Measurements from ENCODE around the gene RNF20. TPM values are rescaled to one million over a fixed set of nuclear protein-coding genes. Genes with fewer than 3 reads are reported as not detected.

Gene RNF20
- total and polyA plus RNA-seq, 4 donors: 8.3 to 13.9 (median 10.9) TPM

DNA sequence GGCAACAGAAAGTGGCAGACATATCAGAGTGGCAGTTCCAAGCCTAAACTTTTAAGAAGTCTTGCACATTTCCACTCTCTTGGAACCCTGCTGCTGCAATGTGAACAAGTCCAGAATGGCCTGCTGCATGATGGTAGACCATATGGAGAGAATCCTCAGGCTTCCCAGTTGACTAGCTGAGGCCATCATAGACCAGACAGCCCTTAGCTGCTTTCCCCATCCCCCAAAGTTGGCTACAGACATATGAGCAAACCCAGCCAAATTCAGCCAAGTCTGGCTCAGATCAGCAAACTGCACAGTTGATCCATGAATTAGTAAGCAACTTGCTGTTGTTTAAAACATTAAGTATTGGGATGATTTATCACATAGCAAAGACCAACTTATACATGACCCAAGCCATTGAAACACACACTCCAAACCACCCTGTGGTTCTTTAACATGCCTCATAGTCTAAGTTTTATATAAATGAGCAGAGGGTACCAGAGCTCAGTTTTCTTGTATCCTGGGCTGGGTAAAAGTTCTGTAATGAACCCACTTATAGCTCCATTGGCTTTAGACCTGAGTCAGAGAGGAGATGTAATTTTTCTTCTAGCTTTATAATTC, 41.2 kb downstream of the RNF20 start:
- no peak for DNase-seq (ENCODE audit: low spot score)
- no peak overlapping the region for H3K4me3 ChIP-seq (ENCODE audit: low read depth in 1 of 3, low read length in 3 of 3)
- peaks cover 0 to 5% (median 0%) of the 10 kb centered on the region in 4 donors for H3K36me3 ChIP-seq (ENCODE audit: control insufficient read depth in 4 of 4, insufficient read depth in 3 of 4, low read depth in 1 of 4, low read length in 3 of 4)

DNA sequence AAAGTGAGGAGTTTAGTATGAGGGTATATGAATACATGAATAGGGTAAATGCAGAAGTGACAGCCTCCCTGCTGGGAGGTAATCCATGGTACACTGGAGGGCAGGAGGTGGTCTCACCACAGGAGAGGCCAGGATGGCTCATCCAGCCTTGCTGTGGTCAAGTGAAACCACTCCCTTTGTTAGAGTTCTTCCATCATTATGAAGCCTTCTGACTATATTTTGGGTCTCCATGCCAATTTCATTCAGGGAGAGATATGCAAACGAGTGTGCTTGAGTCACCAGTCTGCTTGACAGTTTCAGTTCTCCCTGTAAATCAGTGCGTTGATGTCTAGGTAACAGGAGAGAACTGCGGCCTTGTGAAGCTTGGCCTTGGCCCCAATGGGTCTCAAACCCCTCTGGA, 44.7 kb downstream of the RNF20 start:
- Histone ChIP-seq H3K9me3 (ENCODE audit: control insufficient read depth in 4 of 4, low read length in 3 of 4) (no peaks in the 10 kb centered on the region), H3K36me3 (ENCODE audit: control insufficient read depth in 4 of 4, insufficient read depth in 3 of 4, low read depth in 1 of 4, low read length in 3 of 4) (no peaks in the 10 kb centered on the region), H3K4me3 (ENCODE audit: low read depth in 1 of 3, low read length in 3 of 3) (no peak overlapping the region), H3K27me3 (ENCODE audit: control insufficient read depth in 4 of 4, insufficient read depth in 4 of 4, low read length in 3 of 4) (no peaks in the 10 kb centered on the region), H3K27ac (ENCODE audit: low read depth in 1 of 2, low read length in 2 of 2) (no peak overlapping the region), H3K4me1 (ENCODE audit: control insufficient read depth in 4 of 4, insufficient read depth in 4 of 4, low read length in 3 of 4) (peaks cover 0 to 11% (median 6%) of the 10 kb centered on the region in 4 donors), H3K9ac (ENCODE audit: low read depth in 1 of 2, low read length in 2 of 2) (no peak overlapping the region)
- 87% methylated on average over 3 of the region's 3 CpGs for WGBS
- DNase-seq (ENCODE audit: low spot score): no peak
- TF ChIP-seq FOXA2 (IDR thresholded peaks at IDR 0.05) (no peak), HNF4A (conservative IDR thresholded peaks at IDR 0.05) (no peak), FOXA1 (IDR thresholded peaks at IDR 0.05) (no peak)

More for the DNA sequence above, 41.2 kb downstream of the RNF20 start:
- Histone ChIP-seq H3K27me3 (ENCODE audit: control insufficient read depth in 4 of 4, insufficient read depth in 4 of 4, low read length in 3 of 4) (no peaks in the 10 kb centered on the region), H3K9ac (ENCODE audit: low read depth in 1 of 2, low read length in 2 of 2) (no peak overlapping the region), H3K4me1 (ENCODE audit: control insufficient read depth in 4 of 4, insufficient read depth in 4 of 4, low read length in 3 of 4) (peaks cover 0 to 11% (median 6%) of the 10 kb centered on the region in 4 donors), H3K9me3 (ENCODE audit: control insufficient read depth in 4 of 4, low read length in 3 of 4) (no peaks in the 10 kb centered on the region), H3K27ac (ENCODE audit: low read depth in 1 of 2, low read length in 2 of 2) (no peak overlapping the region)
- TF ChIP-seq EGR1 (IDR thresholded peaks at IDR 0.05; ENCODE audit: low read depth in 2 of 2) (no peak), FOXA2 (IDR thresholded peaks at IDR 0.05) (no peak), YY1 (IDR thresholded peaks at IDR 0.05) (no peak), FOXA1 (IDR thresholded peaks at IDR 0.05) (no peak), JUND (IDR thresholded peaks at IDR 0.05) (no peak), HNF4A (conservative IDR thresholded peaks at IDR 0.05) (no peak), RAD21 (IDR thresholded peaks at IDR 0.05) (no peak)
- TF ChIP-seq, protein P1, sequence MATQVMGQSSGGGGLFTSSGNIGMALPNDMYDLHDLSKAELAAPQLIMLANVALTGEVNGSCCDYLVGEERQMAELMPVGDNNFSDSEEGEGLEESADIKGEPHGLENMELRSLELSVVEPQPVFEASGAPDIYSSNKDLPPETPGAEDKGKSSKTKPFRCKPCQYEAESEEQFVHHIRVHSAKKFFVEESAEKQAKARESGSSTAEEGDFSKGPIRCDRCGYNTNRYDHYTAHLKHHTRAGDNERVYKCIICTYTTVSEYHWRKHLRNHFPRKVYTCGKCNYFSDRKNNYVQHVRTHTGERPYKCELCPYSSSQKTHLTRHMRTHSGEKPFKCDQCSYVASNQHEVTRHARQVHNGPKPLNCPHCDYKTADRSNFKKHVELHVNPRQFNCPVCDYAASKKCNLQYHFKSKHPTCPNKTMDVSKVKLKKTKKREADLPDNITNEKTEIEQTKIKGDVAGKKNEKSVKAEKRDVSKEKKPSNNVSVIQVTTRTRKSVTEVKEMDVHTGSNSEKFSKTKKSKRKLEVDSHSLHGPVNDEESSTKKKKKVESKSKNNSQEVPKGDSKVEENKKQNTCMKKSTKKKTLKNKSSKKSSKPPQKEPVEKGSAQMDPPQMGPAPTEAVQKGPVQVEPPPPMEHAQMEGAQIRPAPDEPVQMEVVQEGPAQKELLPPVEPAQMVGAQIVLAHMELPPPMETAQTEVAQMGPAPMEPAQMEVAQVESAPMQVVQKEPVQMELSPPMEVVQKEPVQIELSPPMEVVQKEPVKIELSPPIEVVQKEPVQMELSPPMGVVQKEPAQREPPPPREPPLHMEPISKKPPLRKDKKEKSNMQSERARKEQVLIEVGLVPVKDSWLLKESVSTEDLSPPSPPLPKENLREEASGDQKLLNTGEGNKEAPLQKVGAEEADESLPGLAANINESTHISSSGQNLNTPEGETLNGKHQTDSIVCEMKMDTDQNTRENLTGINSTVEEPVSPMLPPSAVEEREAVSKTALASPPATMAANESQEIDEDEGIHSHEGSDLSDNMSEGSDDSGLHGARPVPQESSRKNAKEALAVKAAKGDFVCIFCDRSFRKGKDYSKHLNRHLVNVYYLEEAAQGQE (IDR thresholded peaks at IDR 0.05): no peak

DNA sequence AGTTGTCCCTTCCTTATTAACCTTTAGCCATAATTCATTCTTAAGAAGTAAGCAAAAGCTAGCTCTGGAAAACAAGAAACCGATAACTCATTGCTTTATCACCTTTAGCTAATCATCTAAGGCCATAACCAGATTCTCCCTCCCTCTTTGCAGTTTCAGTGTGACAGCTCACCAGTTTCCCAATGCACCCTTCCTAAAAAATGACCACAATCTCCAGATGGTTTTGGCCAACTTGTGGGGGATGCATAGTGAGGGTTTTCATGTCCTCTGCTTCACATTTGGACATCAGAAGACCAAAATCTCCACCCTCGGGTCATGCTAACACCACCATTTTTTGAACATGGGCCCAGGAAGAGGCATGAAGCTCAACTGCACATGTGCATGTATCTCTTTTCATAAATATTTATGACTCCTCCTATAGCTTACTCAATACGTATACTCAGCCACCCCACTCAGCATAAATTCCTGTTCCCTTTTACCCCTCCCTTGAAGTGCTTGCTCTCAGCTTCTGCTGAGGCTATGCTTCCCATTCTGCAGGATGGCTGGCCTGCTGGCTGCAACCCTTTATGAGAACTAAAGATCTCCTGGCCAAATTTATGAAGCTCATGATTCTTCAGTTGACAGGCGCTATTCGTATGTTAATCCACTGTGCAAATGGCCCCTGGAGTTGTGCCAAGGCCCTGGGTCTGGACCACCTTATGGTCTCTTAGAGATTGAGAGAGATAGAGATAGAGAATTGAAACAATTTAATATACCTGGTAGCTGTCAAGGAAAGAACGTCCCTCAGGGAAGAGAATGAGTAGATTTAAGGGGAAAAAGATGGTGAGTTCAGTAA, 46.3 kb downstream of the RNF20 start:
- WGBS: 84% methylated on average over 6 of the region's 6 CpGs
- no peak for TF ChIP-seq RXRA (IDR thresholded peaks at IDR 0.05)
- TF ChIP-seq, protein P2, sequence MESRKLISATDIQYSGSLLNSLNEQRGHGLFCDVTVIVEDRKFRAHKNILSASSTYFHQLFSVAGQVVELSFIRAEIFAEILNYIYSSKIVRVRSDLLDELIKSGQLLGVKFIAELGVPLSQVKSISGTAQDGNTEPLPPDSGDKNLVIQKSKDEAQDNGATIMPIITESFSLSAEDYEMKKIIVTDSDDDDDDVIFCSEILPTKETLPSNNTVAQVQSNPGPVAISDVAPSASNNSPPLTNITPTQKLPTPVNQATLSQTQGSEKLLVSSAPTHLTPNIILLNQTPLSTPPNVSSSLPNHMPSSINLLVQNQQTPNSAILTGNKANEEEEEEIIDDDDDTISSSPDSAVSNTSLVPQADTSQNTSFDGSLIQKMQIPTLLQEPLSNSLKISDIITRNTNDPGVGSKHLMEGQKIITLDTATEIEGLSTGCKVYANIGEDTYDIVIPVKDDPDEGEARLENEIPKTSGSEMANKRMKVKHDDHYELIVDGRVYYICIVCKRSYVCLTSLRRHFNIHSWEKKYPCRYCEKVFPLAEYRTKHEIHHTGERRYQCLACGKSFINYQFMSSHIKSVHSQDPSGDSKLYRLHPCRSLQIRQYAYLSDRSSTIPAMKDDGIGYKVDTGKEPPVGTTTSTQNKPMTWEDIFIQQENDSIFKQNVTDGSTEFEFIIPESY (IDR thresholded peaks at IDR 0.05): no peak
- TF ChIP-seq RAD21 (IDR thresholded peaks at IDR 0.05): no peak
- no peak for TF ChIP-seq SP1 (IDR thresholded peaks at IDR 0.05)
- TF ChIP-seq, protein P1 (IDR thresholded peaks at IDR 0.05): no peak
- no peak for TF ChIP-seq YY1 (IDR thresholded peaks at IDR 0.05)
- no peak for TF ChIP-seq EGR1 (IDR thresholded peaks at IDR 0.05; ENCODE audit: low read depth in 2 of 2)
- TF ChIP-seq, protein P3, sequence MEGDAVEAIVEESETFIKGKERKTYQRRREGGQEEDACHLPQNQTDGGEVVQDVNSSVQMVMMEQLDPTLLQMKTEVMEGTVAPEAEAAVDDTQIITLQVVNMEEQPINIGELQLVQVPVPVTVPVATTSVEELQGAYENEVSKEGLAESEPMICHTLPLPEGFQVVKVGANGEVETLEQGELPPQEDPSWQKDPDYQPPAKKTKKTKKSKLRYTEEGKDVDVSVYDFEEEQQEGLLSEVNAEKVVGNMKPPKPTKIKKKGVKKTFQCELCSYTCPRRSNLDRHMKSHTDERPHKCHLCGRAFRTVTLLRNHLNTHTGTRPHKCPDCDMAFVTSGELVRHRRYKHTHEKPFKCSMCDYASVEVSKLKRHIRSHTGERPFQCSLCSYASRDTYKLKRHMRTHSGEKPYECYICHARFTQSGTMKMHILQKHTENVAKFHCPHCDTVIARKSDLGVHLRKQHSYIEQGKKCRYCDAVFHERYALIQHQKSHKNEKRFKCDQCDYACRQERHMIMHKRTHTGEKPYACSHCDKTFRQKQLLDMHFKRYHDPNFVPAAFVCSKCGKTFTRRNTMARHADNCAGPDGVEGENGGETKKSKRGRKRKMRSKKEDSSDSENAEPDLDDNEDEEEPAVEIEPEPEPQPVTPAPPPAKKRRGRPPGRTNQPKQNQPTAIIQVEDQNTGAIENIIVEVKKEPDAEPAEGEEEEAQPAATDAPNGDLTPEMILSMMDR (IDR thresholded peaks at IDR 0.05; ENCODE audit: low read depth, low read length, missing input control): no peak
- no peak for TF ChIP-seq FOXA2 (IDR thresholded peaks at IDR 0.05)
- TF ChIP-seq, protein P4, sequence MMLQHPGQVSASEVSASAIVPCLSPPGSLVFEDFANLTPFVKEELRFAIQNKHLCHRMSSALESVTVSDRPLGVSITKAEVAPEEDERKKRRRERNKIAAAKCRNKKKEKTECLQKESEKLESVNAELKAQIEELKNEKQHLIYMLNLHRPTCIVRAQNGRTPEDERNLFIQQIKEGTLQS (IDR thresholded peaks at IDR 0.05): no peak
- TF ChIP-seq NR2F2 (IDR thresholded peaks at IDR 0.05): no peak

More for the DNA sequence above, 46.3 kb downstream of the RNF20 start:
- no peak overlapping the region for H3K9ac ChIP-seq (ENCODE audit: low read depth in 1 of 2, low read length in 2 of 2)
- H3K27me3 ChIP-seq (ENCODE audit: control insufficient read depth in 4 of 4, insufficient read depth in 4 of 4, low read length in 3 of 4): no peaks in the 10 kb centered on the region
- H3K4me1 ChIP-seq (ENCODE audit: control insufficient read depth in 4 of 4, insufficient read depth in 4 of 4, low read length in 3 of 4): peaks cover 0 to 8% (median 5%) of the 10 kb centered on the region in 4 donors
- DNase-seq (ENCODE audit: low spot score): no peak
- no peak overlapping the region for H3K27ac ChIP-seq (ENCODE audit: low read depth in 1 of 2, low read length in 2 of 2)
- H3K9me3 ChIP-seq (ENCODE audit: control insufficient read depth in 4 of 4, low read length in 3 of 4): no peaks in the 10 kb centered on the region
- H3K36me3 ChIP-seq (ENCODE audit: control insufficient read depth in 4 of 4, insufficient read depth in 3 of 4, low read depth in 1 of 4, low read length in 3 of 4): no peaks in the 10 kb centered on the region
- no peak overlapping the region for H3K4me3 ChIP-seq (ENCODE audit: low read depth in 1 of 3, low read length in 3 of 3)
